CD4-positive, alpha-beta T cell treated with Interleukin-4 for 1 hour (primary cell): ENCODE data around the gene DPP3.
"Not testable (repeated sequence)": the region's sequence is repeated elsewhere in the genome, so short reads cannot be mapped to it uniquely, and the experiment has no call there.

Experiments used
- DNase-seq, 2 donors: peaks; one replicate each; pipeline ENCODE4 v3.0.0-alpha.2; 2020 to 2022

The DPP3 gene

DNA sequence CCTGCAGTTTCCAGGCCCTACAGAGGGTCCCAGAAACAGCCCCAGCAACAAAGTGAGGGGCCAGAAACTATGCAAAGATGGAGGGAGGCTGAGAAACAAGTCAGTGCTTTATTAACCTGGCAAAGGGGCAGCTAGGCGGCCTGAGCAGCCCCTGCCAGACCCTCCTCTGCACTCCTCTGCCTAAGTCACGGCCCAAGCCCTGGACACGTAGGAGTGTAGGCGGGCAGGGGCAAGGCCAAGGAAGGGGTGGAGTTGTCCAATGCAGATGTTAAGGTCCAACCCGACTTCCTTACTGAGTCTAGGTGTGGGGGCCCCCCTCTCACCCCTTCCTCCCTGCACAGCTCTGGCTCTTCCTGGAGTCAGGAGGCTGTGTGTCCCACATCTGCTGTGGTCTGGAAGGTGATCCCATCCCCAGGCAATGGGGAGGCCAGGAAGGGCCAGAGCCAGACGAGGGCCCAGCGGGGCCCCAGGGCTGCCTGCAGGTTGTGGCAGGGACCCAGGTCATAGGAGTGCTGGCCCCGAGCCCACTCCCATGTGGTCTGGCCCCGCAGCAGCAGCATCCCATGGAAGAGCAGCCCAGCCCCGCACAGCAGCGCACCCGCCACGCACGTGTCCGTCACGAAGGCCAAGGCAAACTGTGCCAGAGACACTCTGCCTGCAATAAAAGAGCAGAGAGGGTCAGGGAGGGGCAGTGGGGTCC, 59.1 kb downstream of the DPP3 start:
- DNase-seq: no peak

GRCh38 chr11:66539870-66540213, 59.6 kb downstream of the DPP3 start:
- no peak for DNase-seq

DNA sequence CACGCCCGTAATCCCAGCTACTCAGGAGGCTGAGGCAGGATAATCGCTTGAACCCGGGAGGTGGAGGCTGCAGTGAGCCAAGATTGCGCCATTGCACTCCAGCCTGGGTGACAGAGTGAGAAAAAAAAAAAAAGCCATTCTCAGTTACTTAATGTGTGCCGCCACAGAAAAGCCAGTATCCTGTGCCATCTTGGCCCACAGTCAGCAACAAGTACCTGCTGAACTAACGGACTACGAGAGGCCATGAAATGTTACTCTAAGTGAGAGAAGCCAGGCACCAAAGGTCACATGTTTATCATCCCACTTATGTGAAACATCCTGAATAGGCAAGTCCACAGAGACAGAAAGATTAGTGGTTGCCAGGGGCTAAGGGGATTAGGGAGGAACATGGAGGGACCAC, 60.4 kb downstream of the DPP3 start:
- not testable (repeated sequence) for DNase-seq

- DNase-seq: no peak
Observed at GRCh38 chr11:66541892-66542291, 61.7 kb downstream of the DPP3 start.

DNA sequence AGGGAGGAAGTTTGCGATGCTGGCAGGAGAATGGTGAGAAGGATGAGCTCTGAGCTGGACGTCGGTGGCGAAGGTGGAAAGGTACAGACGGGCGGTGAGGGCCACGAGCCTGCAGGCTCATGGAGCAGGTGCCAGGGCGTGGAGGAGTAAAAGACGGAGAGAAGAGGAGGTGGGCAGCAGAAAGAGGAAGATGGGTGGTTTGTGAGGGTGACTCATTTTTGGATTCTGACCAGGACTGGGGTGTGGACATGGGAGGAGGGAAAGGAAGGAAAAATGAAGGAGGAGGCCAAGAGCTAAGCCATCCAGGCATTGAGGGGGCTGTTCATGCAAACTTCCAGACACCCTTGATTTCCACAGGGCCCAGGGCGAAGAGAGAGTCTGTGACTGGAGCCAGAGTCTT, 62.1 kb downstream of the DPP3 start:
- no peak for DNase-seq

GRCh38 chr11:66543263-66544107, 63.3 kb downstream of the DPP3 start:
- DNase-seq: peak; percentile 80

GRCh38 chr11:66544952-66545351, 64.7 kb downstream of the DPP3 start:
- DNase-seq: not testable (repeated sequence)

GRCh38 chr11:66545701-66546367, 65.6 kb downstream of the DPP3 start, which contains the start of gene ZDHHC24:
Gene ZDHHC24 (minus strand): TSS chr11:66546048. CDS start chr11:66546003, 45 bp downstream.
- DNase-seq: peak; percentile 91

GRCh38 chr11:66546368-66546965, 66.2 kb downstream of the DPP3 start, which contains the start of gene ACTN3:
Gene ACTN3 (plus strand): TSS chr11:66546903. CDS start chr11:66546938, 35 bp downstream.
- peak in 1 of 2 donors; percentile 11 for DNase-seq

GRCh38 chr11:66546966-66547661, 66.9 kb downstream of the DPP3 start:
- no peak for DNase-seq

DNA sequence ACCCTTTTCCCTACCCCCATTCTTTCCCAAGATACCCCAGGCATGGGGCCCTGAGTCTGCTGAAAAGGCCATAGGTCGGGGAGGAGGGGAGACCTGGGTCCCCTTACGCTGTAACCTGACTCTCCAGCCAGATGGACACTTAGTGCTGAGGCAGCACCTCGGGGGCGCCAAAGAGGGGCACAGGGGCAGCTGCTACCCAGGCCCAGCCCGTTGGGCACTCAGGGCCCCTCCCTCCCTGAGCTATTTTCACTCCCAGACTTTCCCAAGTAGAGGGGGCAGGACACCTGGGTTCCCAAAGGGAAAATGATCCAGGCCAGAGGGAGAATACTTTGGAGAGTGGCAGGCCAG, 67.4 kb downstream of the DPP3 start:
- DNase-seq: no peak

DNA sequence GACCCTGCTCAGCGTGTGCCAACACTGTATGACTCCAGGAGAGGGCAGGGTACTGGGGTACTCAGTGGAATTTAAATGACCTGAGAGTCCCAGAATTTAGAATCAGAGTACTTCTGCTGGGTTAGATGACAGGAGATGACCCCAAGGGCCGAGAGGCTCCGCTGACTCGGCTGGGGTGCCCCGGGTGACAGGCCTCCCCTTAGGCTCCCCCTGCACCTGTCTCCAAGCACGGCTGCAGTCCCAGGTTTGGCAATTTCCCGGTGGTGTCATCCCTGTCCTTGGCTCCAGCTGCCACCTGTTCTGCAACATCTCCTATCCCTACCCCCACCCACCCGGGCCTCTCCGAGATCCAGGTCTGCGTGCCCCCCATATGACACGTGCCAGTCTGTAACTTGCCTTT, 67.8 kb downstream of the DPP3 start:
- no peak for DNase-seq

DNA sequence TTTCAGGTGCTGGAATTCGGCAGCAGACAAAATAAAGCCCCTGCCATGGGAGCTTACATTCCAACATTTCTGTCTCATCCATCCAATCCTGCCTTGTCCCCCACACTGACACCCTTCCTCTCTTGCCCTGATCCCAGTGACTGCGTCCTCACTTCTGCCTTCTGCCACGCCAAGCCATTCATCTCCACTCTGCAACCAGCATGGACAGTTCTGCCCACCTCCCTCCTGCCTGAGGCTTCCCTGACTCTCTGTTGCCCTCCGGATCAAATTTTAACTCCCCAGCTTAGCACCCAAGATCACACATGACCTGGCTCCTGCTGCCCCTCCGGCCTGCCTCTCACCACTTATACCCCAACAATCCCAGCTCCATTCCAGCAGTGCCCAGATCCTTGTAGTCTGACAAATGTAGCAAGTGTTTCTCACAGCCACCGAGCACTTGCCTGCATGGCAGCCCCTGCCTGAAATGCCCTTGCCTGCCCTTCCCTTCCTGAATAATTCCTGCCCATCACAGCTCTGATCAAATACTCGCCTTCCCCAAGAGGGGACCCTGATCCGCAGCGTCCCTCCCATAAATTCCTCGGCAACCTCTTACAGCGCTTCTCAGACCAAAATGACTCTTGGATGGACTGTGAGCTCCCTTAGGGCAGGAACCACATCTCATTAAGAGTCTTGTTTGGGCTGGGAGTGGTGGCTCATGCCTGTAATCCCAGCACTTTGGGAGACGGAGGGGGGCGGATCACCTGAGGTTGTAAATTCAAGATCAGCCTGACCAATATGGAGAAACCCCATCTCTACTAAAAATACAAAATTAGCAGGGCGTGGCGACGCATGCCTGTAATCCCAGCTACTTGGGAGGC, 68.8 kb downstream of the DPP3 start:
- DNase-seq: no peak

DNA sequence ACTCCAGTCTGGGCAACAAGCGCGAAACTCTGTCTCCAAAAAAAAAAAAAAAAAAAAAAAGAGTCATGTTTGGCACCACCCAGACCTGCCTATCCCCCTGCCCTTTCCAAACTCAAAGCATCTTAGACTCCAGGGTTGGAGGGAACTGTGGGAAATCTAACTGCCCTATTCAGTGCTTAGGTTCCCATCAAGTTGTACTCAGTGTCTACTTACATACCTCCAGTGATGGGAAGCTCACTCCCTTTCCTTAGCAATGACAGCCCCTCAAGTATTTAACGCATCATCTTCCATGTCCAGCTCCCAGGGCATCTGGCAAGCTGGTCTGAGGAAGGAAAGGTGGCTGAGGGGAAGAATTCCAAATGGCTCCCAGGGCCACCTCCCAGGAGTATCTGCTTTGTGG, 69.5 kb downstream of the DPP3 start:
- no peak for DNase-seq

- DNase-seq: no peak
Observed at GRCh38 chr11:66550887-66551286, 70.7 kb downstream of the DPP3 start.

DNA sequence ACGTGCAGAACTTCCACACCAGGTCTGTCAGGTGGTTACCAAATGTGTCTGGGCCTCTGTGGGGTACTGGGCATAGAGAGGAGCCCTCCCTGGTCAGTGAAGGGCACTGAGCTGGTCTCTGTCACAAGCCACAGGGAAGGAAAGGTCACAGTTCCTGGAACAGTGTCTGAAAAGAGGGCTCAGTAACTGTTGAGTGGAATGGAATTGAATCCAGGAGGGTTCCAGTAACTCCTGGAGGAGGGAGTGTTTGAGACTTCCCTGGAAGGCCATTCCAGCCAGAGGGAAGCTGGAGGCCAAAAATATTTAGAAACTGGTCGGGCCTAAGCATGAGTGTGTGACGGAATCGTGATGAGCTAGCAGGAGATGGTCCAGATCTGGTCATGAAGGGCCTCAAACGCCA, 74.4 kb downstream of the DPP3 start:
- DNase-seq: no peak

- DNase-seq: no peak
Observed at GRCh38 chr11:66555416-66555815, 75.2 kb downstream of the DPP3 start.

- no peak for DNase-seq
Observed at GRCh38 chr11:66556086-66556485, 75.9 kb downstream of the DPP3 start.

GRCh38 chr11:66557733-66558326, 77.6 kb downstream of the DPP3 start:
- DNase-seq: no peak
